IPS-20b (cell line): ENCODE data around the gene MED25.

Source experiments
- H3K27ac ChIP-seq: one replicate; pipeline ENCODE4 v1.5.1; 2013; ENCODE audit warnings: low read length
- H3K27me3 ChIP-seq: 2 replicates; pipeline ENCODE4 v1.6.1; 2013; ENCODE audit warnings: mild to moderate bottlenecking, low read length, inconsistent platforms; ENCODE audit not compliant: insufficient read depth
- H3K36me3 ChIP-seq: 2 replicates; pipeline ENCODE4 v1.6.1; 2013; ENCODE audit warnings: low read depth, mild to moderate bottlenecking, inconsistent platforms, low read length, moderate library complexity; ENCODE audit not compliant: insufficient read depth
- H3K4me1 ChIP-seq: 2 replicates; pipeline ENCODE4 v1.6.1; 2013; ENCODE audit warnings: mild to moderate bottlenecking, control low read depth, inconsistent platforms, low read length, moderate library complexity; ENCODE audit not compliant: insufficient read depth
- H3K4me3 ChIP-seq: 2 replicates; pipeline ENCODE4 v1.5.1; 2013; ENCODE audit warnings: mild to moderate bottlenecking, low read length, inconsistent platforms
- H3K9ac ChIP-seq: 2 replicates; pipeline ENCODE4 v1.6.1; 2013; ENCODE audit warnings: low read depth, mild to moderate bottlenecking, inconsistent platforms, low read length, moderate library complexity
- H3K9me3 ChIP-seq: 2 replicates; pipeline ENCODE4 v1.6.1; 2013; ENCODE audit warnings: mild to moderate bottlenecking, low read depth, low read length, inconsistent platforms; ENCODE audit not compliant: insufficient read depth

The MED25 gene

GRCh38 chr19:49873834-49874233 lies 55.7 kb downstream of the MED25 start:
- Histone ChIP-seq H3K9me3 (no peaks in the 10 kb centered on the region), H3K27ac (no peak overlapping the region), H3K9ac (no peak overlapping the region)

GRCh38 chr19:49874503-49875157 lies 56.5 kb downstream of the MED25 start:
- no peak overlapping the region for H3K27ac ChIP-seq

More at GRCh38 chr19:49873834-49874233, 55.7 kb downstream of the MED25 start:
- Histone ChIP-seq H3K4me1 (peaks cover 4% of the 10 kb centered on the region; the same call in 1 of the 2 replicates), H3K4me3 (no peak overlapping the region), H3K27me3 (no peaks in the 10 kb centered on the region), H3K36me3 (peaks cover 9% of the 10 kb centered on the region; the same call in 1 of the 2 replicates)

GRCh38 chr19:49875177-49875576 lies 57.1 kb downstream of the MED25 start:
- H3K4me3 ChIP-seq, result peak overlapping the region; percentile 89
- H3K9me3 ChIP-seq, result no peaks in the 10 kb centered on the region
- peak overlapping the region; percentile 98 for H3K9ac ChIP-seq
- peak overlapping the region; percentile 98 for H3K27ac ChIP-seq
- no peaks in the 10 kb centered on the region for H3K27me3 ChIP-seq
- H3K36me3 ChIP-seq, result peaks cover 20% of the 10 kb centered on the region
- peaks cover 6% of the 10 kb centered on the region; the same call in 1 of the 2 replicates for H3K4me1 ChIP-seq

More at GRCh38 chr19:49874503-49875157, 56.5 kb downstream of the MED25 start:
- peak overlapping the region; percentile 98; the same call in 1 of the 2 replicates for H3K9ac ChIP-seq
- H3K27me3 ChIP-seq, result no peaks in the 10 kb centered on the region
- H3K4me1 ChIP-seq, result peaks cover 6% of the 10 kb centered on the region; the same call in 1 of the 2 replicates
- H3K9me3 ChIP-seq, result no peaks in the 10 kb centered on the region
- peaks cover 17% of the 10 kb centered on the region for H3K36me3 ChIP-seq
- H3K4me3 ChIP-seq, result no peak overlapping the region

GRCh38 chr19:49875857-49876421 lies 57.9 kb downstream of the MED25 start:
- Histone ChIP-seq H3K9me3 (no peaks in the 10 kb centered on the region), H3K9ac (peak overlapping the region; percentile 98), H3K4me1 (peaks cover 6% of the 10 kb centered on the region; the same call in 1 of the 2 replicates), H3K27me3 (no peaks in the 10 kb centered on the region), H3K36me3 (peaks cover 25% of the 10 kb centered on the region), H3K27ac (peak overlapping the region; percentile 98), H3K4me3 (peak overlapping the region; percentile 89)

GRCh38 chr19:49876422-49877019 lies 58.4 kb downstream of the MED25 start:
- no peaks in the 10 kb centered on the region for H3K9me3 ChIP-seq
- H3K27me3 ChIP-seq, result no peaks in the 10 kb centered on the region
- H3K36me3 ChIP-seq, result peaks cover 28% of the 10 kb centered on the region

GRCh38 chr19:49877020-49877878 lies 59.2 kb downstream of the MED25 start, which contains the start of the genes AKT1S1 and TBC1D17:
TSS of gene AKT1S1 (minus strand) at chr19:49877355. CDS start at chr19:49873295, 4,060 bp downstream.
TSS of gene TBC1D17 (plus strand) at chr19:49877702. CDS start at chr19:49877724, 22 bp downstream.
- Histone ChIP-seq H3K4me1 (peaks cover 6% of the 10 kb centered on the region; the same call in 1 of the 2 replicates), H3K36me3 (peaks cover 36% of the 10 kb centered on the region), H3K27me3 (no peaks in the 10 kb centered on the region), H3K4me3 (peak within 1 kb of the TSS; percentile 89), H3K27ac (peak within 1 kb of the TSS; percentile 100), H3K9me3 (no peaks in the 10 kb centered on the region), H3K9ac (peak within 1 kb of the TSS; percentile 98)

More at GRCh38 chr19:49876422-49877019, 58.4 kb downstream of the MED25 start:
- Histone ChIP-seq H3K9ac (peak overlapping the region; percentile 98), H3K4me1 (peaks cover 6% of the 10 kb centered on the region; the same call in 1 of the 2 replicates), H3K27ac (peak overlapping the region; percentile 100), H3K4me3 (peak overlapping the region; percentile 89)

DNA sequence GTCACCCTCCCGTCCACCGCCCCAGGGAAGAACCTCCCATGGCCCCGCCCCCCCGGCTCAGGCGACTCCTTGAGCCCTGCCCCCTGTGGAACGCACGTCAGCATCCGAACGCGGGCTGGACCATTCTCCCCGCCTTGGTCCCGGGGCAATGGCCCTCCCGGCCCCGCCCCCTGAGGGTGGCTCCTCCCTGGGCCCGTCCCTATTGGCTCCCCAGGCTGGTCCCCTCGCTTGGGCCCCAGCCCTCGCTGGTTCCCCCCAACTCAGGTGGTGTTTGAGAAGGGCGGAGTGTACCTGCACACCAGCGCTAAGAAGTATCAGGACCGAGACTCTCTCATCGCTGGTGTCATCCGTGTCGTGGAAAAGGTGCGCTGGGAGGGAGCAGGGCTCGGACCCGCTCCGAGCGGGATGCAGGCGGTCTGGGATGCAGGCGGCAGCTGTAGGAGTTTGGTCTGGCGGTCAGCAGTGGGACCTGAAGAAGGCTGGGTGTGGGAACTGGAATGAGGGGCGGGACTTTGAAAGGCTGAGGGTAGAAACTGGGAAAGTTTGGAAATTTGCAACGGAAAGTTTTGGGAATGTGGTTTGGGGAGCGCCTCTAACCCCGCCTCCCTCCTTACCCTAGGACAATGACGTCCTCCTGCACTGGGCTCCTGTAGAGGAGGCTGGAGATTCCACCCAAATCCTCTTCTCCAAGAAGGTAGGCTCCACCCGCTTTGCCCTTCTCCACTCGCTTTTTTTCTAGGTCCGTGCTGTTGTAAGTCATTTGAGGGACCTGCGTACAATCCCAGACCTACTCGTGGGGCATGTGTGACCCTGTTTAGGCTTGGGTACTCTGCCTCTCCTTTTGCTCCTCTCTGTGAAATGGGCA lies 60.0 kb downstream of the MED25 start:
- Histone ChIP-seq H3K27me3 (no peaks in the 10 kb centered on the region), H3K36me3 (peaks cover 44% of the 10 kb centered on the region)

GRCh38 chr19:49878744-49879070 lies 60.6 kb downstream of the MED25 start:
- Histone ChIP-seq H3K27ac (peak overlapping the region; percentile 96), H3K9me3 (no peaks in the 10 kb centered on the region), H3K4me3 (peak overlapping the region; percentile 89), H3K36me3 (peaks cover 50% of the 10 kb centered on the region), H3K9ac (peak overlapping the region; percentile 98; the same call in 1 of the 2 replicates), H3K4me1 (peaks cover 6% of the 10 kb centered on the region; the same call in 1 of the 2 replicates), H3K27me3 (no peaks in the 10 kb centered on the region)

More for the DNA sequence above, 60.0 kb downstream of the MED25 start:
- H3K9ac ChIP-seq, result peak overlapping the region; percentile 98
- peak overlapping the region; percentile 100 for H3K27ac ChIP-seq
- H3K4me3 ChIP-seq, result peak overlapping the region; percentile 89
- H3K4me1 ChIP-seq, result peaks cover 6% of the 10 kb centered on the region; the same call in 1 of the 2 replicates
- no peaks in the 10 kb centered on the region for H3K9me3 ChIP-seq

DNA sequence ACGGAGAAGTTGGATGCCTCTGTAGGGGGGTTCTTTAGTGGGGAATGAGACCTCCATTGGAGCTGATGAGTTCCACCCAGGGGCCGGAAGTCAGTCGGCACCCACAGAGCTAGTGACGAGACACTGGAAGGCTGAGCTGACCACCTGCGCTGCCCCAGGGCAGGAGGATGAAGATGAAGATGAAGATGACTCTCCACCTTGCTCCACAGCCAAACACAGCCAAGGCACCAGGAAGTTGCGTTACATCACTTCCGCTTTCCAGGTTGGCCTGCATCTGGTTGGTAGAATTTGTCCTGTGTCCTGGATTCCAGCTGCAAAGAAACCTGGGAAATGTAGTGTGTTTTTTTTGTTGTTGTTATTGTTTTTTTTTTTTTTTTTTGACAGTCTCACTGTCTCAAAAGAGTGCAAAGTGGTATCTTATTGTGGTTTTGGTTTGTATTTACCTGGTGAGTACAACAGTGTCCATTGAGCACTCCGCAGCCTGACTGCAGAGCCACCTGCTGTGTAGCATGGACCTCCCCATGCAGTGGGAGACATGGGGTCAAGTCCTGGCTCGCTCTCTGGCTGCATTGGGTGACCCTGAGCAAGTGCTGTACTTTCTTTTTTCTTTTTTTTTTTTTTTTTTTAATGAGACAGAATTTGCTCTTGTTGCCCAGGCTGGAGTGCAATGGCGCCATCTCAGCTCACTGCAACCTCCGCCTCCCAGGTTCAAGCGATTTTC lies 61.3 kb downstream of the MED25 start:
- H3K36me3 ChIP-seq, result peaks cover 57% of the 10 kb centered on the region
- peak overlapping the region; percentile 98; the same call in 1 of the 2 replicates for H3K9ac ChIP-seq
- H3K9me3 ChIP-seq, result no peaks in the 10 kb centered on the region
- no peak overlapping the region for H3K27ac ChIP-seq
- peaks cover 6% of the 10 kb centered on the region; the same call in 1 of the 2 replicates for H3K4me1 ChIP-seq
- H3K4me3 ChIP-seq, result peak overlapping the region; percentile 89; the same call in 1 of the 2 replicates
- no peaks in the 10 kb centered on the region for H3K27me3 ChIP-seq
